Measurements from ENCODE around the gene GPATCH1.

GPATCH1 gene

DNA sequence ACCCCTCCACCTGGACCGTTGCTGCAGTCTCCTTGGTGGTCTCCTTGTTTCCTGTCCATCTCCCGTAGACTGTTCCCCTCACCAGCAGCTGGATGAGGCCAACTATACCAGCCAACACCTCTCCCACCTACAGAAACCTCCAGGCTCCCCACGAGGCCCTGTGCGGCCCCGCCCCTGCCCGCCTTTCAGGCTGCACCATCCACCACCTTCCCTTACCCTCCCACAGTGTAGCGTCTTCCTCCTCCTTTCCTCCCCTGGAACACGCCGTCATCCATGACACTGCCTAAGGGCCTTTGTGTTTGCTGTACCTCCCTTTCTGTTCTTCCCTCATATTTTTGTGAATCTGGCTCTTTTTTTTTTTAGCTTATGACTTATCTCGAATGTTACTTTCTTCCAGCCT lies 27.2 kb downstream of the GPATCH1 start:
- no peak overlapping the region for H3K4me2 ChIP-seq (ENCODE audit: low read depth, low read length)
- no peak for DNase-seq
- no peak overlapping the region for H3K27ac ChIP-seq (ENCODE audit: low read length)
- TF ChIP-seq, protein P1, sequence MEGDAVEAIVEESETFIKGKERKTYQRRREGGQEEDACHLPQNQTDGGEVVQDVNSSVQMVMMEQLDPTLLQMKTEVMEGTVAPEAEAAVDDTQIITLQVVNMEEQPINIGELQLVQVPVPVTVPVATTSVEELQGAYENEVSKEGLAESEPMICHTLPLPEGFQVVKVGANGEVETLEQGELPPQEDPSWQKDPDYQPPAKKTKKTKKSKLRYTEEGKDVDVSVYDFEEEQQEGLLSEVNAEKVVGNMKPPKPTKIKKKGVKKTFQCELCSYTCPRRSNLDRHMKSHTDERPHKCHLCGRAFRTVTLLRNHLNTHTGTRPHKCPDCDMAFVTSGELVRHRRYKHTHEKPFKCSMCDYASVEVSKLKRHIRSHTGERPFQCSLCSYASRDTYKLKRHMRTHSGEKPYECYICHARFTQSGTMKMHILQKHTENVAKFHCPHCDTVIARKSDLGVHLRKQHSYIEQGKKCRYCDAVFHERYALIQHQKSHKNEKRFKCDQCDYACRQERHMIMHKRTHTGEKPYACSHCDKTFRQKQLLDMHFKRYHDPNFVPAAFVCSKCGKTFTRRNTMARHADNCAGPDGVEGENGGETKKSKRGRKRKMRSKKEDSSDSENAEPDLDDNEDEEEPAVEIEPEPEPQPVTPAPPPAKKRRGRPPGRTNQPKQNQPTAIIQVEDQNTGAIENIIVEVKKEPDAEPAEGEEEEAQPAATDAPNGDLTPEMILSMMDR (IDR thresholded peaks at IDR 0.05; ENCODE audit: low read length) = no peak
- H4K20me1 ChIP-seq (ENCODE audit: insufficient read depth, low read length) = no peaks in the 10 kb centered on the region
- H3K9me3 ChIP-seq (replicated peaks; ENCODE audit: insufficient read depth, low read length) = no peaks in the 10 kb centered on the region
- H3K4me3 ChIP-seq (ENCODE audit: low read length) = no peak overlapping the region
- H2AFZ ChIP-seq (ENCODE audit: low read length) = no peak overlapping the region
- no peaks in the 10 kb centered on the region for H3K9me2 ChIP-seq (replicated peaks; ENCODE audit: insufficient read depth, low read length)
- no peaks in the 10 kb centered on the region for H3K27me3 ChIP-seq (replicated peaks; ENCODE audit: insufficient read depth, low read length)
- no peaks in the 10 kb centered on the region for H3K4me1 ChIP-seq (ENCODE audit: low read length)
- H3K9ac ChIP-seq (ENCODE audit: low read length) = no peak overlapping the region
- H3K36me3 ChIP-seq (replicated peaks; ENCODE audit: insufficient read depth, low read length) = no peaks in the 10 kb centered on the region; the same call in 1 of the 2 replicates
- no peaks in the 10 kb centered on the region for H3F3A ChIP-seq (ENCODE audit: insufficient read depth, low read length)
- H3K79me2 ChIP-seq (ENCODE audit: low read length) = no peaks in the 10 kb centered on the region

DNA sequence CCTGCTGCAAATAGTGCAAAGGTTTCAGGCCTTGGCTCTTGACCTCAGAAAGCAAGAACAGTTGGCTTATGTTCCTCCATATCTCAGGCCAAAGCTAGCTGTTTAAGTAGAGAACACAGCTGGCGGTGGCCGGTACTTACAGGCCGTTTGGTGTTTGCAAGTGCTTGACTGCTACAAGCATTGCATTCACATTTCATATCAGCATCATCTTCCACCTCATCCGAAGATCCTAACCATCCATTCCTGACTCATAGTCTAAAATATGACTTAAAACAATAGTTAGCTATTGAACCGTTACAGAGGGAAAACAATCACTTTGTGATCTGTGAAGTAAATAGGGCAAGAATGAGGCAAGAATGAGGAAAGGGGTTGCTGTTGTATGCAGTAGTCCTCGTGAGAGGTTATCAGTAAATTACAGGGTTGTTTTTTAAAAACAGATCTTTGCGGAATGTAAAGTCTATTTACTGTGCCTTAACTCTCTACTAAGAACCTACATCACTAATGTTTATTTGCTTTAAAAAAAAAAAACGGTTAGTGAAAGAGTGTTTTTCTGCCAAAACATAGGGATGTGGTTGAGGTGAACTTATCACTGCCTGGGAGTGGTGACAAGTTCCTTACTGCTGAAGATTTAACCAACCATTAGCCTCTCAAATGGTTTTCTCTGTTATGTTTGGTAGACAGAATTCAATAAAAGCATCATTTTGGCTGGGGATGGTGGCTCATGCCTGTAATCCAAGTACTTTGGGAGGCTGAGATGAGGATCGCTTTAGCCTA lies 29.3 kb downstream of the GPATCH1 start:
- no peaks in the 10 kb centered on the region for H3K9me2 ChIP-seq (replicated peaks; ENCODE audit: insufficient read depth, low read length)
- H3K4me1 ChIP-seq (ENCODE audit: low read length) = no peaks in the 10 kb centered on the region
- H3K9me3 ChIP-seq (replicated peaks; ENCODE audit: insufficient read depth, low read length) = no peaks in the 10 kb centered on the region
- H2AFZ ChIP-seq (ENCODE audit: low read length) = no peak overlapping the region
- TF ChIP-seq EZH2phosphoT487 (IDR thresholded peaks at IDR 0.05; ENCODE audit: low read length) (no peak), EZH2 (optimal IDR thresholded peaks at IDR 0.05; ENCODE audit: low read depth, low read length) (no peak)
- TF ChIP-seq, protein P1 (IDR thresholded peaks at IDR 0.05; ENCODE audit: low read length) = no peak
- no peak overlapping the region for H3K4me2 ChIP-seq (ENCODE audit: low read depth, low read length)
- no peak overlapping the region for H3K9ac ChIP-seq (ENCODE audit: low read length)
- no peak for DNase-seq
- no peak overlapping the region for H3K27ac ChIP-seq (ENCODE audit: low read length)
- no peaks in the 10 kb centered on the region for H3F3A ChIP-seq (ENCODE audit: insufficient read depth, low read length)
- no peaks in the 10 kb centered on the region for H4K20me1 ChIP-seq (ENCODE audit: insufficient read depth, low read length)
- H3K4me3 ChIP-seq (ENCODE audit: low read length) = no peak overlapping the region
- H3K36me3 ChIP-seq (replicated peaks; ENCODE audit: insufficient read depth, low read length) = no peaks in the 10 kb centered on the region
- no peaks in the 10 kb centered on the region for H3K27me3 ChIP-seq (replicated peaks; ENCODE audit: insufficient read depth, low read length)
- H3K79me2 ChIP-seq (ENCODE audit: low read length) = no peaks in the 10 kb centered on the region

DNA sequence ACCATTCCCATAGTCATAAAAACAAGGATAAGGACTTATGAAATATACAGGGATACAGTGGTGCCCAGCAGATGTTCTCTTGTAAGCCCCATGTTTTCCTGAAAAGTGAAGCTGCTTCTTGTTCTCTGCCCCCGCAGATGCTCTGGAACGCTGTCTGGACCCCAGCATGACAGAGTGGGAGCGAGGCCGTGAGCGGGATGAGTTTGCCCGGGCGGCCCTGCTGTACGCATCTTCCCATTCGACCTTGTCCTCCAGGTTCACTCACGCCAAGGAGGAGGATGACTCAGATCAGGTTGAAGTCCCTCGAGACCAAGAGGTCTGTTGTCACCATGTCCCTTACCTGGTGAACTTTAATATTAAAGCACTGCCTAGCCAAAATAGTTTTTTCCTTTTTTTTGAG lies 30.6 kb downstream of the GPATCH1 start:
- H3K4me2 ChIP-seq (ENCODE audit: low read depth, low read length) = no peak overlapping the region
- H3K79me2 ChIP-seq (ENCODE audit: low read length) = no peaks in the 10 kb centered on the region
- H3K4me3 ChIP-seq (ENCODE audit: low read length) = no peak overlapping the region
- no peaks in the 10 kb centered on the region for H3F3A ChIP-seq (ENCODE audit: insufficient read depth, low read length)
- H2AFZ ChIP-seq (ENCODE audit: low read length) = no peak overlapping the region
- TF ChIP-seq EZH2phosphoT487 (IDR thresholded peaks at IDR 0.05; ENCODE audit: low read length) (no peak), EZH2 (optimal IDR thresholded peaks at IDR 0.05; ENCODE audit: low read depth, low read length) (no peak)
- TF ChIP-seq, protein P1 (IDR thresholded peaks at IDR 0.05; ENCODE audit: low read length) = no peak
- no peaks in the 10 kb centered on the region; the same call in 1 of the 2 replicates for H3K36me3 ChIP-seq (replicated peaks; ENCODE audit: insufficient read depth, low read length)
- H3K27me3 ChIP-seq (replicated peaks; ENCODE audit: insufficient read depth, low read length) = no peaks in the 10 kb centered on the region
- no peak overlapping the region for H3K27ac ChIP-seq (ENCODE audit: low read length)
- no peaks in the 10 kb centered on the region for H3K9me3 ChIP-seq (replicated peaks; ENCODE audit: insufficient read depth, low read length)
- no peaks in the 10 kb centered on the region for H3K9me2 ChIP-seq (replicated peaks; ENCODE audit: insufficient read depth, low read length)
- H4K20me1 ChIP-seq (ENCODE audit: insufficient read depth, low read length) = no peaks in the 10 kb centered on the region
- H3K9ac ChIP-seq (ENCODE audit: low read length) = no peak overlapping the region
- no peaks in the 10 kb centered on the region for H3K4me1 ChIP-seq (ENCODE audit: low read length)
- no peak for DNase-seq
